K562 (cell line): ENCODE measurements around the gene MAPK8IP1. TPM values are rescaled to one million over a fixed set of nuclear protein-coding genes. Genes with fewer than 3 reads are reported as not detected.

Source experiments
- ATAC-seq: fragments of 200-7000 bp; cut with Tn5 transposase; 3 replicates; pipeline ENCODE4 v1.9.1; 2020; ENCODE audit warnings: moderate library complexity
- BruUV-seq: library from RNA; stranded (reverse); fragments of 400-500 nt; replicated peaks from 2 replicates; lab custom pipeline; 2021; lab: Mats Ljungman, UMichigan
- CTCF ChIA-PET: fragments of 300-600 bp; formaldehyde crosslinking; extraction: SDS; loops from one replicate; lab custom pipeline; 2021; ENCODE audit warnings: low intra/inter-chr PET ratio; lab: Yijun Ruan, JAX
- POLR2A ChIA-PET: fragments of 300-600, 350-650 bp; sonication (Branson Sonifier 250); formaldehyde crosslinking; extraction: SDS; loops from one replicate; lab custom pipeline; 2021; ENCODE audit warnings: antibody characterized with exemption, inconsistent platforms; lab: Yijun Ruan, JAX
- DNase-seq, 4 experiments: peaks; one replicate each; pipeline versions ENCODE4 v3.0.0 to v3.0.0-alpha.2; 2011 to 2018; ENCODE audit warnings: low spot score in 3 of 4, mixed read lengths in 3 of 4; ENCODE audit errors: extremely low read depth in 1 of 4
- FAIRE-seq: peaks from 2 replicates; lab custom pipeline; 2011; peaks lifted over from hg19 to GRCh38; lab: Jason Lieb, UNC
- H2AFZ ChIP-seq: 2 replicates; pipeline ENCODE4 v1.6.0; 2011; ENCODE audit warnings: low read depth, low read length, control low read depth, inconsistent platforms
- H3K27ac ChIP-seq: fragments of 200-600 bp; 3 replicates; pipeline ENCODE4 v1.8.0; 2011; ENCODE audit warnings: low read depth, mild to moderate bottlenecking, control low read depth, inconsistent platforms, low read length, moderate library complexity, mixed read lengths; ENCODE audit errors: extremely low read depth
- H3K27me3 ChIP-seq, 2 experiments: fragments of 300-600 bp in 1 of 2; 2 replicates in 1 of 2; 3 replicates in 1 of 2; pipeline versions ENCODE4 v1.6.0 to v1.8.0; 2011; ENCODE audit warnings: inconsistent platforms in 2 of 2, low read length in 2 of 2, mild to moderate bottlenecking in 1 of 2, mixed read lengths in 1 of 2, moderate library complexity in 1 of 2; ENCODE audit not compliant: control insufficient read depth in 2 of 2, insufficient read depth in 2 of 2
- H3K36me3 ChIP-seq: fragments of 300-600 bp; 3 replicates; pipeline ENCODE4 v1.8.0; 2011; ENCODE audit warnings: mild to moderate bottlenecking, low read length, inconsistent platforms; ENCODE audit not compliant: control insufficient read depth, insufficient read depth
- H3K4me1 ChIP-seq, 2 experiments: fragments of 200-600 bp in 1 of 2; replicated peaks in 1 of 2; 2 replicates in 1 of 2; 3 replicates in 1 of 2; pipeline versions ENCODE4 v1.5.1 to v1.8.0; 2011; ENCODE audit warnings: inconsistent platforms in 2 of 2, low read length in 2 of 2, mild to moderate bottlenecking in 1 of 2, mixed read lengths in 1 of 2, moderate library complexity in 1 of 2; ENCODE audit not compliant: control insufficient read depth in 2 of 2, insufficient read depth in 2 of 2
- H3K4me2 ChIP-seq: 2 replicates; pipeline ENCODE4 v1.6.1; 2011; ENCODE audit warnings: low read length, control low read depth, inconsistent platforms, mixed read lengths; ENCODE audit not compliant: insufficient read depth
- H3K4me3 ChIP-seq: fragments of 200-600 bp; sonication (generic), shearing (Covaris generic); 2 replicates; pipeline ENCODE4 v1.5.1; 2016; ENCODE audit warnings: control low read depth, inconsistent platforms
- H3K79me2 ChIP-seq: fragments of 200-600 bp; 3 replicates; pipeline ENCODE4 v1.8.0; 2011; ENCODE audit warnings: low read length, inconsistent platforms; ENCODE audit not compliant: control insufficient read depth, insufficient read depth
- H3K9ac ChIP-seq, 2 experiments: 2 replicates each; pipeline versions ENCODE4 v1.6.0 to v1.6.1; 2011; ENCODE audit warnings: low read depth in 2 of 2, low read length in 2 of 2, control low read depth in 1 of 2, inconsistent platforms in 1 of 2, mild to moderate bottlenecking in 1 of 2, mixed read lengths in 1 of 2; ENCODE audit not compliant: insufficient read depth in 1 of 2
- H3K9me1 ChIP-seq: one replicate; pipeline ENCODE4 v1.6.0; 2011; ENCODE audit warnings: inconsistent platforms, mild to moderate bottlenecking, low read length, moderate library complexity; ENCODE audit not compliant: control insufficient read depth, insufficient read depth
- H3K9me3 ChIP-seq: replicated peaks from 2 replicates; pipeline ENCODE4 v1.5.1; 2011; ENCODE audit warnings: low read depth, low read length, inconsistent platforms; ENCODE audit not compliant: control insufficient read depth, insufficient read depth
- H4K20me1 ChIP-seq: replicated peaks from 2 replicates; pipeline ENCODE4 v1.6.1; 2011; ENCODE audit warnings: low read length, inconsistent platforms, mixed read lengths; ENCODE audit not compliant: control insufficient read depth, insufficient read depth
- ARID2 ChIP-seq: fragments of 450-650 bp; IDR thresholded peaks from 2 replicates; pipeline ENCODE4 v1.6.1; 2017; ENCODE audit warnings: antibody characterized with exemption, mild to moderate bottlenecking
- BCOR ChIP-seq: fragments of 450-650 bp; IDR thresholded peaks from 2 replicates; pipeline ENCODE4 v1.6.1; 2016
- CC2D1A ChIP-seq: fragments of 450-650 bp; IDR thresholded peaks from 2 replicates; pipeline ENCODE4 v1.6.1; 2017; ENCODE audit warnings: mild to moderate bottlenecking
- ELF4 ChIP-seq: fragments of 450-650 bp; formaldehyde crosslinking; IDR thresholded peaks from 2 replicates; pipeline ENCODE4 v1.4.0; 2022; ENCODE audit warnings: missing genetic modification characterization
- ESRRA ChIP-seq: fragments of 450-650 bp; IDR thresholded peaks from 2 replicates; pipeline ENCODE4 v1.6.1; 2014; ENCODE audit warnings: low read depth, mild to moderate bottlenecking, moderate library complexity, borderline replicate concordance
- KDM4B ChIP-seq, 2 experiments: fragments of 450-650 bp in 1 of 2; sonication (generic) in 1 of 2; IDR thresholded peaks; 2 replicates each; pipeline ENCODE4 v1.6.1; 2016 to 2017; ENCODE audit warnings: borderline replicate concordance in 2 of 2, antibody characterized with exemption in 1 of 2, low read depth in 1 of 2, mild to moderate bottlenecking in 1 of 2
- MCM3 ChIP-seq: fragments of 450-650 bp; IDR thresholded peaks from 2 replicates; pipeline ENCODE4 v1.6.1; 2016
- MCM5 ChIP-seq: fragments of 450-650 bp; IDR thresholded peaks from 2 replicates; pipeline ENCODE4 v1.6.1; 2016; ENCODE audit warnings: low read depth
- MCM7 ChIP-seq, 2 experiments: fragments of 450-650 bp; IDR thresholded peaks; 2 replicates each; pipeline ENCODE4 v1.6.1; 2016 to 2018
- MECOM ChIP-seq: fragments of 250-450 bp; sonication (Bioruptor Pico); IDR thresholded peaks from 2 replicates; pipeline ENCODE4 v1.8.0; 2022; ENCODE audit warnings: inconsistent platforms
- SRSF7 ChIP-seq: fragments of 200-400 bp; formaldehyde crosslinking; optimal IDR thresholded peaks from 2 replicates; pipeline ENCODE3; 2017; ENCODE audit warnings: mild to moderate bottlenecking, low read depth, low read length
- ZNF197 ChIP-seq: fragments of 200-800 bp; sonication (Bioruptor generic); IDR thresholded peaks from 2 replicates; pipeline ENCODE4 v1.6.1; 2016; ENCODE audit warnings: low read depth, missing genetic modification characterization, missing compliant biosample characterization
- ZNF311 ChIP-seq: fragments of 250-450 bp; sonication (Bioruptor Pico); IDR thresholded peaks from 2 replicates; pipeline ENCODE4 v1.4.0; 2020; ENCODE audit warnings: mild to moderate bottlenecking, moderate library complexity
- ZNF551 ChIP-seq: fragments of 250-450 bp; sonication (Bioruptor Pico); IDR thresholded peaks from 2 replicates; pipeline ENCODE4 v1.5.0; 2021; ENCODE audit warnings: mild to moderate bottlenecking, moderate library complexity
- ZNF609 ChIP-seq: sonication (generic); formaldehyde crosslinking; IDR thresholded peaks from 2 replicates; pipeline ENCODE4 v1.8.1; 2023; ENCODE audit warnings: missing genetic modification reagents, mild to moderate bottlenecking, borderline replicate concordance
- WGBS: fragments of 100-300 bp; shearing (Covaris generic); methylation state at CpG from one replicate; pipeline ENCODE4 v1.1.6; 2016; ENCODE audit warnings: low coverage, mixed read lengths; ENCODE audit not compliant: insufficient coverage; ENCODE audit errors: missing lambda C conversion rate; 5-methylcytosine and 5-hydroxymethylcytosine counted together
- in situ Hi-C: fragments of 300-500 bp; cut with MboI; formaldehyde crosslinking; loops from 4 replicates; pipeline ENCODE4 v1.15.0; 2018; ENCODE audit warnings: inconsistent platforms, mixed read lengths
- intact Hi-C: fragments of 100-400 bp; cut with micrococcal nuclease; formaldehyde crosslinking; loops from 2 replicates; pipeline ENCODE4 v1.14.2; 2022
- polyA plus RNA-seq, 8 experiments: library from polyadenylated mRNA; depleted of rRNA in 4 of 8; stranded (reverse) in 5 of 8; unstranded in 3 of 8; fragments of >200 nt; fragmentation: Nextera tagmentation in 2 of 8; fragmentation: Illumina TruSeq in 1 of 8; extraction: Ambion mirVana in 2 of 8; extraction: Trizol in 1 of 8; gene quantifications; 2 replicates each; pipeline versions ENCODE4 v1.2.1 to v1.2.3, GENCODE V29; 2011 to 2014; ENCODE audit warnings: inconsistent platforms in 1 of 8, missing spikeins in 1 of 8
- total RNA-seq, 7 experiments: library from RNA; depleted of rRNA in 6 of 7; stranded (reverse); fragments of >200 nt in 6 of 7; fragmentation: Illumina TruSeq in 2 of 7; extraction: Trizol in 2 of 7; gene quantifications; 2 replicates each; pipeline versions ENCODE4 v1.2.1 to v1.2.3, GENCODE V29; 2011 to 2021; ENCODE audit warnings: low replicate concordance in 1 of 7
- TF ChIP-seq, protein P1 (sequence below): fragments of 200-800 bp; sonication (Bioruptor generic); IDR thresholded peaks from 2 replicates; pipeline ENCODE4 v1.6.1; 2017; ENCODE audit warnings: missing genetic modification characterization, missing compliant biosample characterization

The MAPK8IP1 gene
- total and polyA plus RNA-seq, 9 of the 15 experiments (the other 6 are each of a cell fraction or from before 2014, with no cell fraction given), result 0.13 to 6.9 (median 2.5) TPM

DNA sequence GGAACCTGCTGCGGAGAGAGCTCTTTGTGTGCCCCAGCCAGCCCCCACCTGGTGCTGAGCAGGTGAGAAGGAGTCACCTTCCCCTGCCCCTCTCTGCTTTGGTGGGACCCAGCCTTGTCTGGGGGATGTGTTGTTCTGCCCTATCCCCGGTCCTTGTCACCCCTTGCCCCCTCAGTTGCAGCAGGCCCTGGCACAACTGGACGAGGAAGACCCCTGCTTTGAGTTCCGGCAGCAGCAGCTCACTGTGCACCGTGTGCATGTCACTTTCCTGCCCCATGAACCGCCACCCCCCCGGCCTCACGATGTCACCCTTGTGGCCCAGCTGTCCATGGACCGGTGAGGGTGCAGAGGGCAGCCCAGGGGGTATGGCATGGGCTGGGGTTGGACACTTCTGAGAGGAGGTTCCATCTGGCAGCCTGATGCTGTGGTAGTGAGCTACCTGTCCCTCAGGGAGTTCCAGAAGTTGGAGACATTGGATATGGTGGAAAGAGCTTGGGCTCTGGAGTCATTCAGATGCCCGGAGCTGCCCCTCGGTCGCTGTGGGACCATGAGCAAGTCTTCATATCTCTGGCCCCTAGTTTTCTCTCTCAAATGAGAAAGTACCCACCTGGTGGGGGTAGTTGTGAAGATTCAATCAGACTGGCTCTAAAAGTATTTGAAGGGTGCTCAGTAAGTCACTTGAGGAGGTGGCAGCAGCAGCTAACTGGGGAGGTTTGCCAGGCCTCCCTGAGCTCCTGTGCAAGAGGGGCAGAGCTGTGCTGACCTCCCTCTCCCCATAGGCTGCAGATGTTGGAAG, 41.3 kb downstream of the MAPK8IP1 start:
- FAIRE-seq (no peak), DNase-seq (no peak), ATAC-seq (no peak)
- intact Hi-C loops, result no loop called here
- Histone ChIP-seq H3K27ac (no peak overlapping the region), H3K36me3 (peaks cover 11% of the 10 kb centered on the region; the same call in 1 of the 3 replicates), H3K9ac (peak overlapping the region in 1 of 2 experiments; percentile 71; a peak in 2 of 4 replicates), H4K20me1 (no peaks in the 10 kb centered on the region; the same call in none of the 2 replicates), H3K79me2 (peaks cover 4% of the 10 kb centered on the region; the same call in 2 of the 3 replicates), H3K27me3 (no peaks in the 10 kb centered on the region), H3K9me1 (no peaks in the 10 kb centered on the region), H3K4me3 (no peak overlapping the region), H3K4me1 (peaks cover 10 to 64% of the 10 kb centered on the region in 2 experiments; a peak in 4 of 5 replicates), H3K9me3 (no peaks in the 10 kb centered on the region), H3K4me2 (no peak overlapping the region), H2AFZ (no peak overlapping the region)
- CTCF ChIA-PET, result no interaction called here
- POLR2A ChIA-PET, result interaction anchor here (0.6 to 1.8 kb wide), 7 partner anchors 8 to 316 kb away, joined by 3 to 6 read pairs (median 3); no protein-coding TSS in a partner anchor
- no peak for TF ChIP-seq SRSF7
- TF ChIP-seq ZNF551 (CRISPR knock-in tag), result no peak
- TF ChIP-seq KDM4B (IDR thresholded peaks at IDR 0.05; ENCODE audit: borderline replicate concordance in 2 of 2, low read depth in 1 of 2), result no peak
- TF ChIP-seq ZNF311 (CRISPR knock-in tag), result no peak
- TF ChIP-seq MECOM (CRISPR knock-in tag), result no peak
- no peak for TF ChIP-seq ESRRA
- TF ChIP-seq MCM7 (IDR thresholded peaks at IDR 0.05), result no peak
- no peak for TF ChIP-seq CC2D1A
- no peak for TF ChIP-seq ARID2
- TF ChIP-seq MCM3, result no peak
- TF ChIP-seq ZNF197, result no peak
- no peak for TF ChIP-seq MCM5
- no peak for TF ChIP-seq ELF4 (CRISPR knock-in tag)
- no peak for TF ChIP-seq ZNF609 (CRISPR knock-in tag)
- TF ChIP-seq, protein P1, sequence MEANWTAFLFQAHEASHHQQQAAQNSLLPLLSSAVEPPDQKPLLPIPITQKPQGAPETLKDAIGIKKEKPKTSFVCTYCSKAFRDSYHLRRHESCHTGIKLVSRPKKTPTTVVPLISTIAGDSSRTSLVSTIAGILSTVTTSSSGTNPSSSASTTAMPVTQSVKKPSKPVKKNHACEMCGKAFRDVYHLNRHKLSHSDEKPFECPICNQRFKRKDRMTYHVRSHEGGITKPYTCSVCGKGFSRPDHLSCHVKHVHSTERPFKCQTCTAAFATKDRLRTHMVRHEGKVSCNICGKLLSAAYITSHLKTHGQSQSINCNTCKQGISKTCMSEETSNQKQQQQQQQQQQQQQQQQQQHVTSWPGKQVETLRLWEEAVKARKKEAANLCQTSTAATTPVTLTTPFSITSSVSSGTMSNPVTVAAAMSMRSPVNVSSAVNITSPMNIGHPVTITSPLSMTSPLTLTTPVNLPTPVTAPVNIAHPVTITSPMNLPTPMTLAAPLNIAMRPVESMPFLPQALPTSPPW, result no peak
- no peak for TF ChIP-seq BCOR
- WGBS, result 63% methylated on average over 12 of the region's 12 CpGs
- no TSS peak for BruUV-seq
- in situ Hi-C loops, result no loop called here
